ENCODE results near the gene FGG. TPM values are rescaled to one million over a fixed set of nuclear protein-coding genes. Genes with fewer than 3 reads are reported as not detected.

The FGG gene
- total RNA-seq, 1 donor from 2014 or later, result 7.4 TPM

DNA sequence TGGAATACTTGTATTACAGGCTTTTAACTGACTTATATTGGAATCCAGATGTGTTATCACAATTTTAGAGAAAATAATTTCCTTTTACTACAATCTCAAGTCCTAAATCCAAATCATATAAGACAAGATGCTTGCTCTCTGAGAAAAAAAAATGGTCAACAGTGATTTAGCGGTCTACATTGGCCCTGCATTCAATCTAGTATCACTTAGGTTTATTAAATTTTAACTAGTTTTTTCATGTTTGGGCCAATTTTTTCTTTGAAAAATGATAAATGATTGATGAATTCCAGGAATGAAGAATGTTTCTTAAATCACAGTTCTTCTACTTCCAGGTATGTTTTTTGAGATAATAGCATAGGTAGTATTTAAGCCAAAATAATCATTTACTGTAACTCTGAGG lies 2.8 kb upstream of the FGG start:
- TF ChIP-seq, protein P1, sequence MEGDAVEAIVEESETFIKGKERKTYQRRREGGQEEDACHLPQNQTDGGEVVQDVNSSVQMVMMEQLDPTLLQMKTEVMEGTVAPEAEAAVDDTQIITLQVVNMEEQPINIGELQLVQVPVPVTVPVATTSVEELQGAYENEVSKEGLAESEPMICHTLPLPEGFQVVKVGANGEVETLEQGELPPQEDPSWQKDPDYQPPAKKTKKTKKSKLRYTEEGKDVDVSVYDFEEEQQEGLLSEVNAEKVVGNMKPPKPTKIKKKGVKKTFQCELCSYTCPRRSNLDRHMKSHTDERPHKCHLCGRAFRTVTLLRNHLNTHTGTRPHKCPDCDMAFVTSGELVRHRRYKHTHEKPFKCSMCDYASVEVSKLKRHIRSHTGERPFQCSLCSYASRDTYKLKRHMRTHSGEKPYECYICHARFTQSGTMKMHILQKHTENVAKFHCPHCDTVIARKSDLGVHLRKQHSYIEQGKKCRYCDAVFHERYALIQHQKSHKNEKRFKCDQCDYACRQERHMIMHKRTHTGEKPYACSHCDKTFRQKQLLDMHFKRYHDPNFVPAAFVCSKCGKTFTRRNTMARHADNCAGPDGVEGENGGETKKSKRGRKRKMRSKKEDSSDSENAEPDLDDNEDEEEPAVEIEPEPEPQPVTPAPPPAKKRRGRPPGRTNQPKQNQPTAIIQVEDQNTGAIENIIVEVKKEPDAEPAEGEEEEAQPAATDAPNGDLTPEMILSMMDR (IDR thresholded peaks at IDR 0.05; ENCODE audit: unreplicated experiment), result no peak
- no peak for DNase-seq (ENCODE audit: low spot score, unreplicated experiment)
- Mint-ChIP-seq H3K4me3 (ENCODE audit: low read depth) (no peak overlapping the region), H3K4me1 (ENCODE audit: low read depth) (peaks cover 38% of the 10 kb centered on the region), H3K27ac (no peak overlapping the region), H3K9me3 (ENCODE audit: low read depth) (no peaks in the 10 kb centered on the region), H3K36me3 (ENCODE audit: insufficient read depth) (no peaks in the 10 kb centered on the region), H3K27me3 (no peaks in the 10 kb centered on the region)

DNA sequence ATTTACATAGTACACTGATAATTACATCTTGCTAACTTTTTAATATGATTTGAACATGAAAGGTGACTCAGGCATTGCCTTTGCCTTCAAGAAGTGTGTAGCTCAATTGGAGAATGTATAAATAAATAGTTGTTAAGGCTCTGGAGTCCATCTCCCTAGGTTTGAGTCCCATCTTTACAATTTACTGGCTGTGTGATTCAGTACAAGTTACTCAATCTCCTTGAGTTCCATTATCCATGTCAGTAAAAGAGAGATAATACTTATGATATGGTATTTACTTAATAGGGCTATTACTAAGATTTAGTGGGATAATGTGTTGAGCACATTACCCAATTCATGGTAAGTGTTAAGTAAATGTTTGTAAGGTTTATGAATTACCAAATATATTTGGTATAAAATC lies 1.9 kb upstream of the FGG start:
- DNase-seq (ENCODE audit: low spot score, unreplicated experiment), result no peak
- H3K9me3 Mint-ChIP-seq (ENCODE audit: low read depth), result no peaks in the 10 kb centered on the region
- H3K36me3 Mint-ChIP-seq (ENCODE audit: insufficient read depth), result no peaks in the 10 kb centered on the region
- H3K4me1 Mint-ChIP-seq (ENCODE audit: low read depth), result peaks cover 35% of the 10 kb centered on the region
- TF ChIP-seq, protein P1 (IDR thresholded peaks at IDR 0.05; ENCODE audit: unreplicated experiment), result no peak
- H3K27me3 Mint-ChIP-seq, result no peaks in the 10 kb centered on the region
- no peak overlapping the region for H3K27ac Mint-ChIP-seq
- H3K4me3 Mint-ChIP-seq (ENCODE audit: low read depth), result no peak overlapping the region

DNA sequence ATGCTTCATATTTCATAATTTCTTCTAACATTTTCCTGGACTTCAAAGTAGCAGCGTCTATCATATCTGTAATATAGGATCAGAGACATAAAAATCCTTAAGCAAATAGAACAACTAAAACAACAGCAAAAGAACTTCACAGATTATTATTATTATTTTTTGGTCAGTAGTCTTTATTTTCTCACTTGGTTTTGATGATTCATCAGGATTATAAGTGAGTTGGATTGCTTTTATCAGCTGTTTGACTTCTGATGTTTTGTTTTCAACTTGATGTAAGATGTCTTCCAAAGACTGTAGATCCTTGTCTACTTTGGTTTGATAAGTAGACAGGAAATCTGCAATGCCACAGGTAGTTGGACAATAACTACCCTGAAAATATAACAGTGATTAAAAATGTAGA lies 623 bp downstream of the FGG start:
- H3K27ac Mint-ChIP-seq, result no peak overlapping the region
- TF ChIP-seq, protein P1 (IDR thresholded peaks at IDR 0.05; ENCODE audit: unreplicated experiment), result no peak
- no peak for DNase-seq (ENCODE audit: low spot score, unreplicated experiment)
- H3K4me3 Mint-ChIP-seq (ENCODE audit: low read depth), result no peak overlapping the region
- peaks cover 1% of the 10 kb centered on the region for H3K36me3 Mint-ChIP-seq (ENCODE audit: insufficient read depth)
- H3K27me3 Mint-ChIP-seq, result no peaks in the 10 kb centered on the region
- no peaks in the 10 kb centered on the region for H3K9me3 Mint-ChIP-seq (ENCODE audit: low read depth)
- H3K4me1 Mint-ChIP-seq (ENCODE audit: low read depth), result peaks cover 19% of the 10 kb centered on the region

DNA sequence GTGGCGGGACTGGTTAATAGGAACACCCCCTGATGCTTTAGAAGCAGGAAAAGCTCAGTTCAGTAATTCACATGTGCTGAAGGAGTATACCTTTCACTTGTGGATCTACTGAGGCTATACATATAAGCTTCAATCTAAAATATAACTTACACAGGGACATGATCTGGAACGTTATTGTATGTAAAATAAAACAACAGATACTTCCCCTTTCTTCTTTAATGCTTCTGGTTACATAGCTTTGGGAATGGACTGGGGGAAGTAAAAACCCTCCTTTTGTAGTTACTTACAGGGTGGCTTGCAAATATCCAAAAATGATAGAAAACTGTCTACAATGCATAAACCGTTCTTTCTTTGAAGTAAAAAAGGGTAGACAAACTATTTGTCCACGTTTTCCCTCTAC lies 1.9 kb downstream of the FGG start:
- Mint-ChIP-seq H3K4me1 (ENCODE audit: low read depth) (peaks cover 14% of the 10 kb centered on the region), H3K4me3 (ENCODE audit: low read depth) (no peak overlapping the region), H3K27ac (no peak overlapping the region), H3K36me3 (ENCODE audit: insufficient read depth) (peaks cover 1% of the 10 kb centered on the region), H3K27me3 (no peaks in the 10 kb centered on the region), H3K9me3 (ENCODE audit: low read depth) (no peaks in the 10 kb centered on the region)
- no peak for DNase-seq (ENCODE audit: low spot score, unreplicated experiment)
- TF ChIP-seq, protein P1 (IDR thresholded peaks at IDR 0.05; ENCODE audit: unreplicated experiment), result no peak

DNA sequence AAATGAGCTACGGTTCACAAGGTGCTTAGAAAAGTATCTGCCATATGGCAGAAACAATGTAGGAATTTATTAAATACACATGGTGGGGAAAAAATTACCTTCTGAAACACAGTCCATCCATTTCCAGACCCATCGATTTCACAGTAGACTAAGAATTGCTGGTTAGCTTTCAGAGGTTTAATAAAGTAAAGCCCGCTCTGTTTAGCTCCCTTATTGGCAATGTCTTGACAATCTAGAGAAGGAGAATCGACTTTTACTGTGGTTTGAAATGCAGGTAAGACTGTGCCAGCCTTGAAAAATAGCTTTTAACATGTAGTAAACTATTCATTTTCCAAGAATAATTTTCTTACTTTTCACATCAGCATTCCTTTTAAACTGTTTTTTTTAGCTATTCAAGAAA lies 2.9 kb downstream of the FGG start:
- TF ChIP-seq, protein P1 (IDR thresholded peaks at IDR 0.05; ENCODE audit: unreplicated experiment), result no peak
- Mint-ChIP-seq H3K4me1 (ENCODE audit: low read depth) (peaks cover 14% of the 10 kb centered on the region), H3K4me3 (ENCODE audit: low read depth) (no peak overlapping the region), H3K9me3 (ENCODE audit: low read depth) (no peaks in the 10 kb centered on the region), H3K27ac (no peak overlapping the region), H3K36me3 (ENCODE audit: insufficient read depth) (peaks cover 1% of the 10 kb centered on the region), H3K27me3 (no peaks in the 10 kb centered on the region)
- no peak for DNase-seq (ENCODE audit: low spot score, unreplicated experiment)
